HG02840 (cell line): ENCODE data around the gene KMT5B.

Experiments used
- ATAC-seq: cut with Tn5 transposase; IDR thresholded peaks from one replicate; pipeline ENCODE4 v1.9.1; 2021; ENCODE audit warnings: mild to moderate bottlenecking, moderate library complexity, moderate number of reproducible peaks; ENCODE audit not compliant: unreplicated experiment, low FRiP score

Gene KMT5B

GRCh38 chr11:68122936-68123539 is 90.1 kb downstream of the KMT5B start:
- ATAC-seq = no peak

DNA sequence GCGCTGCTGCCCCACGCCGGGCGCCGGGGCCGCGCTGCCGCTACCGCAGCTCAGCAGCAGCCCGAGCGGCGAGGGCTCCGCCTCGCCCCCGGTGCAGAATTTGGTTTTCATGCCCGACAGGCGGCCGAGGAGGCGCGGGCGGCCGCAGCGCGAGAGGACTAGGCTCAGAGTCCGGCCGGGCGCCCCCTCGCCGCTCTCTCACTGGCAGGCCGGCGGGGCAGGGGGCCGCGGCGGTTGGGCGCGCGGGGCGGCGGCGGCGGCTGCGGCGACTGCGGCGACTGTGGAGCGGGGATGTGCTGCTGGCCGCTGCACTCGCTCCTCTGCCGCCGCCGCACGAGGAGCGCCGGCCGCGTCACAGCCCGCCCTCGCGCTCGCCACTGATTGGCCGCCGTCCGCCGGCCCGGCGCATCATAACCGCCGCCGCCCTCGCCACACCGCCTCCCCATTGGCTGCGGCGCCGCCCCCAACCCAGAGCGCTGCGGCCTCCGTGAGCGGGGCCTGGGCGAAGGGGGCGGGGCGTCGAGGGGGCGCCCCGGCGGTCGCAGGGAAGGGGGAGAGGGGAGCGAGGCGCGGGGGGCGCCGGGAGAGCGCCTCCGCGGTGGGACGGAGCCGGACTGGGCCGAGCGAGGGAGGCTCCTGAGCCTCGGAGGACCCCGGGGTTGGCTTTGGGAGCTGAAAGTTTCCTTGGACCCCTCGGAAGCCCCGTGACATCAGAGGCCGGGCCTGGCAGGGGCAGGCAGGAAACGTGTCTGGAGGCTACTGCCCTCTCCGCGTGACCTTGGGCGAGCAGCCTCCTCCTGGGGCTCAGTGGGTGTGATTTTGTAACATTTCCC is 91.8 kb downstream of the KMT5B start, which contains the start of gene CHKA:
Gene CHKA (minus strand): TSS at position 322 of the 833 bp plus-strand sequence. CDS start 211 bp downstream, at position 111.
- peak; percentile 75 for ATAC-seq

GRCh38 chr11:68120273-68121066 is 92.6 kb downstream of the KMT5B start:
- peak; percentile 15 for ATAC-seq

DNA sequence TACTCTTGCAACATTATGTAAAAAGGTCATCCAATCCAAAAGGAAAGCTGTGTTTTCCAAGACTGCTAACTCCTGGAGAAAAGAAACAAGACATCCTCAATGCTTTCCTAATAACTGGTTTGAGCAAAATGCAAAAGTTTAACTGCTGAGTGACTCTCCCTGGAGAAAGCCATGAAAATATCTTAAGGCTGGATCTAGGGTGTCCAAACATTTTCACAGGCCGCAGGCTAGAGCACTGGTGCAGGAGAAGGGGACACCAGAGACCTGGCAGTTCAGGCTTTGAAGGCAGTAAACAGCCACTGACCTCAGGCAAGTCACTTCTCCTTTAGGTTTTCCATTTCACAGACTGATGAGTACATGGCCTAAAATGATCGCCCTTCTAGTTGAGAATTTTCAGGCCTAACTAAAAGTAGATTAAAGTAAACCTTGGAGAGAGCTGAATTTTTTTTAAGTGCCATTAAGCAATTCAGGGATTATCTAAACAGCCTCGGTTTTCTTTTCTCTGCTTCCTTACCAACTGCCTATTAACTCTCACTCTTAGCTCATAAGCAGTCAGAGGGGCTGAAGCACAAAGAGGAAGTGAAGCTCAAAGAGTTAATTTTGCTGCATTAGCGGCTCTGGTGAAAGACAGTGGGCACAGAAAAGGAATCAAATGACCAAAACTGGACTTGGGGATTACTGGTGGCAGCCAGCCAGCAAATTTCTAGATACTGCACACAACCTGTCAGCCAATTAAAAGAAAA is 94.2 kb downstream of the KMT5B start:
- ATAC-seq = no peak

DNA sequence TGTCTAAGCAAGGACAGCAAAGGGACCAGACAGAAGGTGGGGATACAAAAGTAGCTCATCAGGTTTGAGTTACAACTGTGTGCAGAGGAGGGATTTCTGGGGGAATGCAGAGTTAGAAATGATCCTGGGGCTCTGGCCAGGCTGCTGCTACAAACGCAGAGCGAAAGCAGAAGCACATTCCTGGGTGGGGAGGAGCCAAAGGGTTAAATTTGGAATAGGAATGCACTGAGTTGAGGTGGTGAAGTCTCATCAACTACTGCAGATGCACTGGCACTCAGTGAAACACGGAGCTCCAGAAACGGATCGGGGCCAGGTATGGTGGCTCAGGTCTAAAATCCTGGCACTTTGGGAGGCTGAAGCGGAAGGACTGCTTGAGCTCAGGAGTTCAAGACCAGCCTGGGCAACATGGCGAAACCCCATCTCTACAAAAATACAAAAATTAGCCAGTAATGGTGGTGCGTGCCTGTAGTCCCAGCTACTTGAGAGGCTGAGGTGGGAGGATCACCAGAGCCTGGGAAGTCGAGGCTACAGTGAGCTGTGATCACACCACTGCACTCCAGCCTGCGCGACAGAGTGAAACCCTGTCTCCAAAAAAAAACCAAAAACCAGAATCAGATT is 95.1 kb downstream of the KMT5B start:
- no peak for ATAC-seq

DNA sequence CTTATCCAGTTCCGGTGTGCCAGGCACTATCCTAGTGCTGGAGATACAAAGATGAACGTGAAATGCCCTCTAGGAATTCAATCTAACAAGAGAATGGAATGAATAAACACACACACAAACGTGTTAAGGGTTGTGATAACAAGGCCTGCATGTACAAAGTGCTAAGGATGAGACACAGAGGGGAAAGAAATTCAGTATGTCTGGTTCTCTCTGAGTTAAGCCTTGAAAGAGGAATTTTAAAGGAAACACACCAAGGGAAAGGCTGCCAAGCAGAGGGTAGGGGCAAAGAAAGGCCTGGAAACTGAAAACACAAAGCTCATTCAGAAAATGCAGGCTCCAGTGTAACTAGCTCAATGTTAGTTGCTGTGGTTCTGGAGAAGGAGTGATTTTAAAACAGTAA is 96.1 kb downstream of the KMT5B start:
- ATAC-seq = no peak

- no peak for ATAC-seq
Observed at GRCh38 chr11:68116126-68116525, 97.0 kb downstream of the KMT5B start.

GRCh38 chr11:68115285-68115684 is 97.8 kb downstream of the KMT5B start:
- no peak for ATAC-seq

GRCh38 chr11:68113986-68114385 is 99.1 kb downstream of the KMT5B start:
- ATAC-seq = no peak

- no peak for ATAC-seq
Observed at GRCh38 chr11:68107689-68108088, 105.4 kb downstream of the KMT5B start.

GRCh38 chr11:68106165-68106940 is 106.7 kb downstream of the KMT5B start:
- no peak for ATAC-seq
